Skin of body (tissue), 2 donors: ENCODE measurements around the gene NCLN. TPM values are rescaled to one million over a fixed set of nuclear protein-coding genes. Genes with fewer than 3 reads are reported as not detected.
"Not testable (repeated sequence)": the region's sequence is repeated elsewhere in the genome, so short reads cannot be mapped to it uniquely, and the experiment has no call there.

Experiments
- DNase-seq: peaks from one replicate; lab custom pipeline; 2025; lab: John Stamatoyannopoulos, UW
- total RNA-seq: library from RNA; depleted of rRNA; stranded (reverse); fragments of >200 nt; gene quantifications from one replicate; pipeline ENCODE4 v1.2.3, GENCODE V29; 2014

The NCLN gene
- total RNA-seq, 1 donor from 2014 or later = 10.9 TPM

DNA sequence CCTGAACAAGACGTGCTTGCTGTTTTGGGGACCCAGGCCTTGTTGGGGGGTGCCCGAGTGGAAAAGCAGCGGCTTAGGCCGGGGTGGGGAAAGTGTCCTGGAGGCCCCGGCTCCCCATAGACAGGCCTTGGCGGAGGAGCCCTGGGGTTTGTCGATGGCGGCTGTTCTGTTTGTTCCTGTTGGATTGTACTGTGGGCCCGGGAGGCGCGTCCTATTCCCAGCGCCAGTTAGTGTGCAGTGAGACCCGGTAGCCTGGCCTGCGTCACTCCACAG lies 11.1 kb downstream of the NCLN start:
- no peak for DNase-seq

- DNase-seq = no peak
Measured at GRCh38 chr19:3198901-3199700, 13.4 kb downstream of the NCLN start.

DNA sequence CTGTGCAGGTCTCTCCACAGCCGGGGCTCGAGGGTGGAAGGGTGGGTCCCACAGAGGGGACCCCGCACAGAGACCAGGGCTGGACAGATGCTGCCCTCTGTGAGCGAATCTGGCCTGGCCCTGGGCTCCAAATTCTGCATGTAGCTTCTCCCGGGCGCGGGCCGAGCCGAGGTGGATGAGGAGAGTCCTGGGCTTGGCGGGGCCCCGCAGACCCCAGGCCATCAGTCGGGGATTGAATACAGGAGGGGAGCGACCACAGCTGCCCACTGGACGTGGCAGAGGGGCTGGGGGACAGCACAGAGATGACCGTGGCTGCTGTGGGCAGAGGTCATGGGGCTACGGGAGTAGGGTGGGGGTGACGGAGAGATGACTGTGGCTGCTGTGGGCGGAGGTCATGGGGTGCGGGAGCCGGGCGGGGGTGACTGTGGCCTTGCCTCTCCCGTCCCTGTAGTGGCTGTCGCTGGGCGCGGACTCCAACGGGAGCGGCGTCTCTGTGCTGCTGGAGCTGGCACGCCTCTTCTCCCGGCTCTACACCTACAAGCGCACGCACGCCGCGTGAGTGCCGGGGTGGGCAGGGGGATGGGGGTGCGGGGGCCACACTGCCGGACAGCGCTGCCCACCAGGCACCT lies 15.5 kb downstream of the NCLN start:
- no peak for DNase-seq

DNA sequence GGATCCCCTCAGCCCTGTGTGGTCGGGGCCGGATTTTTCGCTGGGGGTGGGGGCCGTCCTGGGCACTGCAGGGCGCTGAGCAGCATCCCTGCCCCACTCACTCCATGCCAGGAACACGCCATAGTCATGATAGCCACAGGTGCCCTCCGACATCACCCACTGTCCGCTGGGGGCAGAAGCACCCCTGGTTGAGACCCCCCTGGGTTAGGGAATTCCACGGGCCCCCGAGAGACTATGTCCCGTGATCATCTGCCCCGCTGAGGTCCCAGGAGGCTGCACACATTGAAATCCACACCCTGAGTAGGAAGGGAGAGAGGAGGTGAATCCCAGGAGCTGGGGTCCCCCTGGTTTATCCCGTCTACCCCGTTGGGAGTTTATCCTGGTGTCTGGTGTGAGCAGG lies 16.2 kb downstream of the NCLN start:
- no peak for DNase-seq

DNA sequence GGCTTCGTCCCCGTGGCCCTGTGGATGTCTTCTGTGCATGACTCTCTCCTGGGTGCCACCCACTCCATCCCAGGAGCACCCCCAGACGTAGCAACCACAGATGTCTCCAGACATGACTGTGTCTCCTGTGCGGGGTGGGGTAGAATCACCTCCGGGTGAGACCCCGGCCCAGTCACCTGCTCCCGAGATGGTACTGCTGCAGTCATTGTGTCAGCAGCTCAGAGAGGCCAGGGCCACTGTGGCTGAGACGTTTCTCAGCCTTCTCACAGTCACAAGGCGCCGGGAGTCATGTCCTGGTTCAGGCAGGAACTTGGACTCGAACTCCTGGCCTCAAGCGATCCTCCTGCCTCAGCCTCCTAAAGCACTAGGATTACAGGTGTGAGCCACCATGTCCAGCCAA lies 16.6 kb downstream of the NCLN start:
- DNase-seq = no peak

- not testable (repeated sequence) for DNase-seq
Measured at GRCh38 chr19:3202895-3203294, 17.2 kb downstream of the NCLN start.

- DNase-seq = no peak
Measured at GRCh38 chr19:3203805-3204645, 18.3 kb downstream of the NCLN start.

- no peak for DNase-seq
Measured at GRCh38 chr19:3204646-3205275, 19.0 kb downstream of the NCLN start.

GRCh38 chr19:3206216-3206953 lies 20.7 kb downstream of the NCLN start:
- no peak for DNase-seq

DNA sequence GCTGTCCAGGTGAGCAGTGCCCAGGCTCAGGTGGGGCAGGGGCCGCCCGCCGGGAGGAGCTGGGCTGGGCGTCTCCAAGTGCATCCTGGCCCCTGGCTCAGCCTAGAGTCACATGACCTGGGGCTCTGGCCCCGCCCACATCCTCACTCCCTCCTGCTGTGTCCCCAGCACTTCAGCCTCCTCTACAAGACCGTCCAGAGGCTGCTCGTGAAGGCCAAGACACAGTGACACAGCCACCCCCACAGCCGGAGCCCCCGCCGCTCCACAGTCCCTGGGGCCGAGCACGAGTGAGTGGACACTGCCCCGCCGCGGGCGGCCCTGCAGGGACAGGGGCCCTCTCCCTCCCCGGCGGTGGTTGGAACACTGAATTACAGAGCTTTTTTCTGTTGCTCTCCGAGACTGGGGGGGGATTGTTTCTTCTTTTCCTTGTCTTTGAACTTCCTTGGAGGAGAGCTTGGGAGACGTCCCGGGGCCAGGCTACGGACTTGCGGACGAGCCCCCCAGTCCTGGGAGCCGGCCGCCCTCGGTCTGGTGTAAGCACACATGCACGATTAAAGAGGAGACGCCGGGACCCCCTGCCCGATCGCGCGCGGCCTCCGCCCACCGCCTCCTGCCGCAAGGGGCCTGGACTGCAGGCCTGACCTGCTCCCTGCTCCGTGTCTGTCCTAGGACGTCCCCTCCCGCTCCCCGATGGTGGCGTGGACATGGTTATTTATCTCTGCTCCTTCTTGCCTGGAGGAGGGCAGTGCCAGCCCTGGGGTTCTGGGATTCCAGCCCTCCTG lies 21.9 kb downstream of the NCLN start:
- no peak for DNase-seq

- no peak for DNase-seq
Measured at GRCh38 chr19:3208317-3209207, 22.8 kb downstream of the NCLN start.

DNA sequence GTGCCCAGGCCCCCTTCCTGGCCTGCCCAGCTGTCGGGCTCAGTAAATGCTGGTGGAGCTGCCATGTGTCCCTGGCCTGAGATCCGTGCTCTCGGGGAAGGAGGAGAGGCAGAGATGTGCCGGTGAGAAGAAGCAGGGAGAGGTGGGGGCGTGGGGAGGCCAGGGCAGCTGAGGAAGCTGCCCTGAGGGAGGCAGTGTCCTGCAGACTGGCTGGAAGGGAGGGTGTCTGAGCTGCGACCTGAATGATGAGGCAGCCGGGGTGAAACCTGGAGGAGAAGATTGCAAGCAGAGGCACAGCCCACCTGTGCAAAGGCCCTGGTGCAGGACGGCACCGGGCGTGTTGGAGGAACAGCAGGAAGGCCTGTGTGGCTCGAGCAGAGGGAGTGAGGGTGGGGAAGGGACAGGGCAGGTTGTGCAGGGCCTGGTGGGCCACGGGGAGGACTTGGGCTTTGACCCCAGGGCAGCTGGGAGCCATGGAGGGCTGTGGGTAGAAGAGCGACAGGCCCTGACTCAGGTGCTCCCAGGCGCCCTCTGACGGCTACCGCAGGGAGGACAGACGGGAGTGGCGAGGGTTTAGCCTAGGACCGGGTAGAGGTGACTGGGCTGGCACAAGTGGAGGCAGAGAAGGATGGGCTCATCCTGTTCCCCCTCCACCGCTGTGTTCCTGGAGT lies 24.8 kb downstream of the NCLN start:
- DNase-seq = no peak

- no peak for DNase-seq
Measured at GRCh38 chr19:3211191-3211590, 25.5 kb downstream of the NCLN start.

- DNase-seq = no peak
Measured at GRCh38 chr19:3213159-3213558, 27.4 kb downstream of the NCLN start.

GRCh38 chr19:3216874-3217273 lies 31.1 kb downstream of the NCLN start:
- no peak for DNase-seq

GRCh38 chr19:3220576-3220975 lies 34.8 kb downstream of the NCLN start:
- DNase-seq = no peak

DNA sequence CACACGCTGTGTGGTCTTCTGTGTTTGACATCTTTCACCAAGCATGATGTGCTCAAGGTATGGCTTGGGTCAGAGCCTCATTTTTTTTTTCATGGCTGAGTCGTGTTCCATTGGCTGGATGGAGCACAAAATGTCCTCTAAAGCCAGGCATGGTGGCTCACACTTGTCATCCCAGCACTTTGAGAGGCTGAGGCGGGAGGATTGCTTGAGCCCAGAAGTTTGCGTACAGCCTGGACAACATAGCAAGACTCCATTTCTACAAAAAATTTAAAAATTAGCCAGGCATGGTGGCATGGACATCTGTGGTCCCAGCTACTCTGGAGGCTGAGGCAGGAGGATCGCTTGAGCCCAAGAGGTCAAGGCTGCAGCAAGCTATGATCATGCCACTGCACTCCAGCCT lies 35.8 kb downstream of the NCLN start:
- not testable (repeated sequence) for DNase-seq

- DNase-seq = no peak
Measured at GRCh38 chr19:3222709-3223108, 37.0 kb downstream of the NCLN start.
